GM19240 (cell line): ENCODE measurements around the gene CEBPZ.

Experiments
- DNase-seq: peaks from one replicate; pipeline ENCODE4 v3.0.0; 2011; ENCODE audit warnings: low spot score; ENCODE audit not compliant: insufficient read length

Gene CEBPZ

GRCh38 chr2:37181726-37182684 lies 49.4 kb downstream of the CEBPZ start:
- DNase-seq, result no peak

GRCh38 chr2:37180640-37181039 lies 50.8 kb downstream of the CEBPZ start:
- no peak for DNase-seq

- no peak for DNase-seq
Measured at GRCh38 chr2:37180006-37180639, 51.3 kb downstream of the CEBPZ start.

- DNase-seq, result no peak
Measured at GRCh38 chr2:37173741-37174140, 57.7 kb downstream of the CEBPZ start.

- DNase-seq, result no peak
Measured at GRCh38 chr2:37171624-37171950, 59.8 kb downstream of the CEBPZ start.

GRCh38 chr2:37168217-37168981 lies 63.0 kb downstream of the CEBPZ start:
- DNase-seq, result peak; percentile 58

GRCh38 chr2:37167636-37168180 lies 63.7 kb downstream of the CEBPZ start:
- no peak for DNase-seq

- DNase-seq, result no peak
Measured at GRCh38 chr2:37164757-37165156, 66.6 kb downstream of the CEBPZ start.

GRCh38 chr2:37156857-37157714 lies 74.3 kb downstream of the CEBPZ start, which contains the start of gene EIF2AK2:
TSS of gene EIF2AK2 (minus strand) at chr2:37156980. CDS start at chr2:37147806, 9,174 bp downstream.
- DNase-seq, result peak; percentile 82

GRCh38 chr2:37156071-37156856 lies 75.1 kb downstream of the CEBPZ start:
- no peak for DNase-seq

- DNase-seq, result no peak
Measured at GRCh38 chr2:37154785-37155184, 76.6 kb downstream of the CEBPZ start.

- DNase-seq, result no peak
Measured at GRCh38 chr2:37153224-37153623, 78.2 kb downstream of the CEBPZ start.
